GM23338 (cell line): Measurements from ENCODE around the gene RPL26. TPM values are rescaled to one million over a fixed set of nuclear protein-coding genes. Genes with fewer than 3 reads are reported as not detected.

Experiments used
- ATAC-seq: fragments of 200-7000 bp; cut with Tn5 transposase; 3 replicates; pipeline ENCODE4 v1.9.1; 2020
- DNase-seq: peaks from one replicate; pipeline ENCODE4 v3.0.0-alpha.2; 2015; ENCODE audit warnings: low spot score
- H2AFZ ChIP-seq: fragments of 200-600 bp; sonication (generic); 2 replicates; pipeline ENCODE4 v1.8.0; 2016; ENCODE audit warnings: antibody characterized with exemption, mild to moderate bottlenecking, moderate library complexity
- H3F3A ChIP-seq: fragments of 200-600 bp; sonication (generic); replicated peaks from 2 replicates; pipeline ENCODE4 v1.8.0; 2017; ENCODE audit warnings: antibody characterized with exemption, mixed run types, low read depth
- H3K27ac ChIP-seq: fragments of 200-600 bp; sonication (generic); 2 replicates; pipeline ENCODE4 v1.6.1; 2016; ENCODE audit warnings: low read depth
- H3K27me3 ChIP-seq: fragments of 200-600 bp; sonication (generic); 2 replicates; pipeline ENCODE4 v1.8.0; 2016; ENCODE audit warnings: mild to moderate bottlenecking, mixed run types, moderate library complexity; ENCODE audit not compliant: insufficient read depth
- H3K36me3 ChIP-seq: fragments of 200-600 bp; sonication (generic); 2 replicates; pipeline ENCODE4 v1.8.0; 2016; ENCODE audit warnings: mild to moderate bottlenecking; ENCODE audit not compliant: insufficient read depth
- H3K4me1 ChIP-seq: fragments of 200-600 bp; sonication (generic); 2 replicates; pipeline ENCODE4 v1.8.0; 2016; ENCODE audit warnings: mild to moderate bottlenecking, moderate library complexity; ENCODE audit not compliant: insufficient read depth
- H3K4me2 ChIP-seq: fragments of 200-600 bp; sonication (generic); 2 replicates; pipeline ENCODE4 v1.7.1; 2017; ENCODE audit warnings: mixed run types
- H3K4me3 ChIP-seq: fragments of 200-600 bp; sonication (generic); 2 replicates; pipeline ENCODE4 v1.6.1; 2016; ENCODE audit warnings: mixed run types
- H3K79me2 ChIP-seq: fragments of 200-600 bp; sonication (generic); replicated peaks from 2 replicates; pipeline ENCODE4 v1.8.0; 2017; ENCODE audit warnings: mild to moderate bottlenecking; ENCODE audit not compliant: insufficient read depth
- H3K9me2 ChIP-seq: fragments of 200-600 bp; sonication (generic); 2 replicates; pipeline ENCODE4 v1.8.0; 2017; ENCODE audit not compliant: insufficient read depth
- H4K20me1 ChIP-seq: fragments of 200-600 bp; sonication (generic); replicated peaks from 2 replicates; pipeline ENCODE4 v1.8.0; 2017; ENCODE audit warnings: mild to moderate bottlenecking; ENCODE audit not compliant: insufficient read depth
- H3K27ac Mint-ChIP-seq: 2 replicates; pipeline ENCODE4 v1.8.0; 2020; ENCODE audit warnings: inconsistent platforms, mild to moderate bottlenecking, moderate library complexity, mixed read lengths
- H3K27me3 Mint-ChIP-seq: 3 replicates; pipeline ENCODE4 v1.8.0; 2022; ENCODE audit warnings: low read depth, mild to moderate bottlenecking, moderate library complexity, mixed read lengths, inconsistent platforms; ENCODE audit not compliant: insufficient read depth, poor library complexity
- H3K36me3 Mint-ChIP-seq: 3 replicates; pipeline ENCODE4 v1.8.0; 2021; ENCODE audit warnings: low read depth, mild to moderate bottlenecking, inconsistent platforms, moderate library complexity, mixed read lengths
- H3K4me1 Mint-ChIP-seq: 3 replicates; pipeline ENCODE4 v1.8.0; 2020; ENCODE audit warnings: mild to moderate bottlenecking, inconsistent platforms, mixed read lengths
- H3K4me3 Mint-ChIP-seq: 3 replicates; pipeline ENCODE4 v1.8.0; 2021; ENCODE audit warnings: moderate library complexity, mild to moderate bottlenecking, inconsistent platforms, mixed read lengths
- H3K9me3 Mint-ChIP-seq: 3 replicates; pipeline ENCODE4 v1.8.0; 2020; ENCODE audit warnings: moderate library complexity, mild to moderate bottlenecking, inconsistent platforms, mixed read lengths
- ETS1 ChIP-seq: IDR thresholded peaks from 2 replicates; pipeline ENCODE4 v1.6.1; 2016; ENCODE audit warnings: antibody characterized with exemption
- EZH2 ChIP-seq: fragments of 200-600 bp; sonication (generic); IDR thresholded peaks from one replicate; pipeline ENCODE4 v1.8.0; 2017; ENCODE audit warnings: antibody characterized with exemption, mild to moderate bottlenecking, low read depth; ENCODE audit not compliant: unreplicated experiment
- EZH2phosphoT487 ChIP-seq: fragments of 200-600 bp; sonication (generic); IDR thresholded peaks from one replicate; pipeline ENCODE4 v1.8.1; 2018; ENCODE audit warnings: antibody characterized with exemption; ENCODE audit not compliant: unreplicated experiment
- JUNB ChIP-seq: IDR thresholded peaks from one replicate; pipeline ENCODE4 v1.6.1; 2016; ENCODE audit warnings: antibody characterized with exemption; ENCODE audit not compliant: unreplicated experiment
- NANOG ChIP-seq: IDR thresholded peaks from 2 replicates; pipeline ENCODE4 v1.6.1; 2016; ENCODE audit warnings: antibody characterized with exemption, borderline replicate concordance
- POLR2AphosphoS5 ChIP-seq: IDR thresholded peaks from 2 replicates; pipeline ENCODE4 v1.6.1; 2016; ENCODE audit warnings: antibody characterized with exemption, low read depth
- STAT1 ChIP-seq: IDR thresholded peaks from one replicate; pipeline ENCODE4 v1.6.1; 2016; ENCODE audit warnings: antibody characterized with exemption; ENCODE audit not compliant: unreplicated experiment
- ZNF331 ChIP-seq: fragments of 250-450 bp; sonication (Bioruptor Pico); IDR thresholded peaks from 2 replicates; pipeline ENCODE4 v1.5.0; 2020; ENCODE audit warnings: low read depth, mild to moderate bottlenecking, moderate library complexity
- ZNF462 ChIP-seq: fragments of 250-450 bp; sonication (Bioruptor Pico); IDR thresholded peaks from 2 replicates; pipeline ENCODE4 v1.5.0; 2020; ENCODE audit warnings: mild to moderate bottlenecking, moderate library complexity
- polyA plus RNA-seq: library from polyadenylated mRNA; unstranded; fragments of >200 nt; fragmentation: Nextera tagmentation; extraction: Ambion mirVana; gene quantifications from 2 replicates; pipeline ENCODE4 v1.2.1, GENCODE V29; 2016
- total RNA-seq: library from RNA; depleted of rRNA; stranded (reverse); fragments of >200 nt; shearing (Covaris generic); gene quantifications from 2 replicates; pipeline ENCODE4 v1.2.3, GENCODE V29; 2014

Gene RPL26
- total and polyA plus RNA-seq, 2 experiments from 2014 or later, result 2,274 to 3,158 TPM

GRCh38 chr17:8391711-8392110, 8.7 kb upstream of the RPL26 start (continued):
- TF ChIP-seq ZNF462 (no peak), ZNF331 (CRISPR knock-in tag) (no peak)

- Mint-ChIP-seq H3K27ac (no peak overlapping the region), H3K36me3 (peaks cover 6% of the 10 kb centered on the region), H3K27me3 (peaks cover 17% of the 10 kb centered on the region), H3K9me3 (no peaks in the 10 kb centered on the region), H3K4me1 (peaks cover 12% of the 10 kb centered on the region), H3K4me3 (no peak overlapping the region)
- Histone ChIP-seq H3K4me1 (peaks cover 12% of the 10 kb centered on the region; the same call in 1 of the 2 replicates), H3F3A (no peaks in the 10 kb centered on the region), H4K20me1 (no peaks in the 10 kb centered on the region), H3K27ac (no peak overlapping the region), H3K4me3 (no peak overlapping the region), H3K36me3 (no peaks in the 10 kb centered on the region), H2AFZ (no peak overlapping the region), H3K4me2 (no peak overlapping the region), H3K79me2 (no peaks in the 10 kb centered on the region), H3K27me3 (no peaks in the 10 kb centered on the region), H3K9me2 (no peaks in the 10 kb centered on the region)
- DNase-seq, result no peak
- TF ChIP-seq ETS1 (no peak), NANOG (no peak), EZH2 (no peak), STAT1 (no peak), POLR2AphosphoS5 (no peak), EZH2phosphoT487 (no peak), JUNB (no peak)
- ATAC-seq, result no peak
These were observed 5.1 kb upstream of the RPL26 start for GRCh38 chr17:8387914-8388651.
